Endothelial cell of umbilical vein (primary cell): Measurements from ENCODE around the gene FBXL13.

Experiments used
- EZH2 ChIP-seq: IDR thresholded peaks from 2 replicates; pipeline ENCODE4 v1.6.1; 2012; ENCODE audit warnings: borderline replicate concordance, low read depth, mild to moderate bottlenecking, moderate library complexity, low read length, inconsistent platforms; ENCODE audit not compliant: severe bottlenecking
- FOS ChIP-seq: IDR thresholded peaks from 2 replicates; pipeline ENCODE4 v1.6.1; 2011; ENCODE audit warnings: mild to moderate bottlenecking, low read length, moderate library complexity, borderline replicate concordance; ENCODE audit not compliant: insufficient read depth
- GATA2 ChIP-seq: IDR thresholded peaks from 2 replicates; pipeline ENCODE4 v1.7.0; 2011; ENCODE audit warnings: low read depth, mild to moderate bottlenecking, moderate library complexity, mixed read lengths, low read length; ENCODE audit not compliant: insufficient read length, insufficient read depth
- JUN ChIP-seq: IDR thresholded peaks from 2 replicates; pipeline ENCODE4 v1.6.1; 2011; ENCODE audit warnings: borderline replicate concordance, low read depth; ENCODE audit not compliant: insufficient read length, insufficient read depth
- MYC ChIP-seq: IDR thresholded peaks from one replicate; pipeline ENCODE4 v1.6.1; 2011; ENCODE audit warnings: mild to moderate bottlenecking, low read depth, low read length
- POLR2A ChIP-seq: IDR thresholded peaks from 2 replicates; pipeline ENCODE4 v1.6.1; 2012; ENCODE audit warnings: low read depth, mild to moderate bottlenecking, control low read depth, low read length
- POLR2AphosphoS5 ChIP-seq: IDR thresholded peaks from 2 replicates; pipeline ENCODE4 v1.6.1; 2012; ENCODE audit warnings: low read depth, mild to moderate bottlenecking, control low read depth, low read length, moderate library complexity; ENCODE audit not compliant: insufficient read depth
- TF ChIP-seq, protein P1 (sequence below), 2 donors: IDR thresholded peaks; 1 replicate in 1 of 2; 2 replicates in 1 of 2; pipeline ENCODE4 v1.5.1; 2011; ENCODE audit warnings: low read length in 2 of 2, mild to moderate bottlenecking in 2 of 2, moderate library complexity in 2 of 2, control low read depth in 1 of 2, inconsistent platforms in 1 of 2, low read depth in 1 of 2; ENCODE audit not compliant: insufficient read depth in 1 of 2; ENCODE audit errors: extremely low read depth in 1 of 2
- TF ChIP-seq, protein P2 (sequence below): IDR thresholded peaks from 2 replicates; pipeline ENCODE4 v1.6.1; 2011; ENCODE audit not compliant: insufficient read depth, insufficient read length

DNA sequence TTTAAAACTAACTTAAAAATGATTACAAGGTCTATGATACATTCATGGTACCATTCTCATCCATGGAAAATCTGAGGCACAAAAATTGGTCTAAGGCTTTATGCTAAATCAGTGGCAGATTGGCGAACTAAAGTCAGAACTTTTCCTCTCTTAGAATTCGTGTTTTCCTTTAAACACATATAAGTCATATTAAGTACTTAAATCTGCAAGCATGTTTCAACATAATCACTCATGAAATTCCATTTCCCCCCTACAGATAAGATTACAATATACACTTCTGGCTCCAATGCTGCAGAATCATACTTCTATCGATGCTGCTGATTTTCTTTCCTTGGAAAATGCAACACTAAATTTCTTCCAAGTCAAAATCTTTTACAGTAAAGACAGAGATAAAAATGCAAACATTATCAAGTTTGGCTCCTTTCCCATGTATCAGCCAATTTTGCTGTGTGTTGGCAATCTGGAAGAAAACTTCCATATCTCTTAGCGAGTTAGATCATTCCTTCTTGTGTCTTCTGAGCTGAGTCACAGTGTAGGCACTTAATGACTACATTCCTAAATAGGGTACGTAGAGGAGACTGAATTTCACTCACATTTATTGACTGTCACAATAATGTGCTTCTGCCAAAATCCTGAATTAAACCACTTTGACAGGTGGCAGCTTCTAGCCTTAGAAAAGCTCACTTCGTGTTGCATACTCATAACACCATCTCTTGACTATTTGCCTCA, 238.2 kb downstream of the FBXL13 start:
- TF ChIP-seq, protein P1, sequence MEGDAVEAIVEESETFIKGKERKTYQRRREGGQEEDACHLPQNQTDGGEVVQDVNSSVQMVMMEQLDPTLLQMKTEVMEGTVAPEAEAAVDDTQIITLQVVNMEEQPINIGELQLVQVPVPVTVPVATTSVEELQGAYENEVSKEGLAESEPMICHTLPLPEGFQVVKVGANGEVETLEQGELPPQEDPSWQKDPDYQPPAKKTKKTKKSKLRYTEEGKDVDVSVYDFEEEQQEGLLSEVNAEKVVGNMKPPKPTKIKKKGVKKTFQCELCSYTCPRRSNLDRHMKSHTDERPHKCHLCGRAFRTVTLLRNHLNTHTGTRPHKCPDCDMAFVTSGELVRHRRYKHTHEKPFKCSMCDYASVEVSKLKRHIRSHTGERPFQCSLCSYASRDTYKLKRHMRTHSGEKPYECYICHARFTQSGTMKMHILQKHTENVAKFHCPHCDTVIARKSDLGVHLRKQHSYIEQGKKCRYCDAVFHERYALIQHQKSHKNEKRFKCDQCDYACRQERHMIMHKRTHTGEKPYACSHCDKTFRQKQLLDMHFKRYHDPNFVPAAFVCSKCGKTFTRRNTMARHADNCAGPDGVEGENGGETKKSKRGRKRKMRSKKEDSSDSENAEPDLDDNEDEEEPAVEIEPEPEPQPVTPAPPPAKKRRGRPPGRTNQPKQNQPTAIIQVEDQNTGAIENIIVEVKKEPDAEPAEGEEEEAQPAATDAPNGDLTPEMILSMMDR (IDR thresholded peaks at IDR 0.05; ENCODE audit: extremely low read depth in 1 of 2, insufficient read depth in 1 of 2, low read depth in 1 of 2, low read length in 2 of 2) = no peak
- TF ChIP-seq EZH2 (no peak), POLR2A (no peak), POLR2AphosphoS5 (no peak), MYC (no peak), JUN (peak; percentile 90), FOS (peak; percentile 87), GATA2 (peak; percentile 71)
- TF ChIP-seq, protein P2, sequence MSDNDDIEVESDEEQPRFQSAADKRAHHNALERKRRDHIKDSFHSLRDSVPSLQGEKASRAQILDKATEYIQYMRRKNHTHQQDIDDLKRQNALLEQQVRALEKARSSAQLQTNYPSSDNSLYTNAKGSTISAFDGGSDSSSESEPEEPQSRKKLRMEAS = no peak
